ENCODE results near the gene RITA1. TPM values are rescaled to one million over a fixed set of nuclear protein-coding genes. Genes with fewer than 3 reads are reported as not detected.

RITA1 gene
- total and polyA plus RNA-seq, 12 donors: 17.5 to 84.1 (median 36.7) TPM

- WGBS, 4 donors: 94 to 98% (median 95%) methylated on average over 4 of the region's 4 CpGs
- H3K4me1 ChIP-seq (replicated peaks in 1 of 2): peaks cover 64 to 80% of the 10 kb centered on the region in 2 donors
- H3K27me3 ChIP-seq: no peaks in the 10 kb centered on the region
- no peak overlapping the region for H3K4me3 ChIP-seq
- H3K27ac ChIP-seq: peak overlapping the region in 2 of 5 donors; percentile 84 to 86
- no peak for DNase-seq
- TF ChIP-seq CTCF (IDR thresholded peaks at IDR 0.05): no peak
- no peak for TF ChIP-seq POLR2A (IDR thresholded peaks at IDR 0.05)
- H3K9me3 ChIP-seq (replicated peaks in 1 of 3): no peaks in the 10 kb centered on the region
- intact Hi-C loops (cut with DNase I): no loop called here
- H3K36me3 ChIP-seq (replicated peaks in 1 of 2): peaks cover 0 to 29% of the 10 kb centered on the region in 2 donors
These were observed 39.4 kb downstream of the RITA1 start for GRCh38 chr12:113224955-113225354.

GRCh38 chr12:113226696-113227568 is 41.4 kb downstream of the RITA1 start:
- Histone ChIP-seq H3K27ac (peak overlapping the region; percentile 55 to 86 (median 84)), H3K27me3 (no peaks in the 10 kb centered on the region), H3K9me3 (replicated peaks in 1 of 3) (no peaks in the 10 kb centered on the region), H3K4me3 (no peak overlapping the region), H3K36me3 (replicated peaks in 1 of 2) (peaks cover 0 to 43% of the 10 kb centered on the region in 2 donors), H3K4me1 (replicated peaks in 1 of 2) (peaks cover 77 to 93% of the 10 kb centered on the region in 2 donors)
- intact Hi-C loops (cut with DNase I): no loop called here
- DNase-seq: peak in 6 of 7 donors; percentile 70 to 84 (median 76)
- no peak for TF ChIP-seq CTCF (IDR thresholded peaks at IDR 0.05)
- peak in 1 of 2 donors; percentile 39 for TF ChIP-seq POLR2A (IDR thresholded peaks at IDR 0.05)
- WGBS, 4 donors: 42 to 46% (median 43%) methylated on average over 12 to 13 of the region's 13 CpGs

- 58 to 78% (median 64%) methylated on average over 4 to 5 of the region's 5 CpGs for WGBS, 4 donors
- Histone ChIP-seq H3K4me1 (replicated peaks in 1 of 2) (peaks cover 77 to 93% of the 10 kb centered on the region in 2 donors), H3K4me3 (no peak overlapping the region), H3K9me3 (replicated peaks in 1 of 3) (no peaks in the 10 kb centered on the region), H3K36me3 (replicated peaks in 1 of 2) (peaks cover 0 to 52% of the 10 kb centered on the region in 2 donors), H3K27me3 (no peaks in the 10 kb centered on the region), H3K27ac (peak overlapping the region; percentile 55 to 86 (median 84))
- DNase-seq: no peak
- no peak for TF ChIP-seq CTCF (IDR thresholded peaks at IDR 0.05)
- no peak for TF ChIP-seq POLR2A (IDR thresholded peaks at IDR 0.05)
- intact Hi-C loops (cut with DNase I): no loop called here
These were observed 42.3 kb downstream of the RITA1 start for GRCh38 chr12:113227686-113228391.

- H3K4me3 ChIP-seq: no peak overlapping the region
- peaks cover 0 to 59% of the 10 kb centered on the region in 2 donors for H3K36me3 ChIP-seq (replicated peaks in 1 of 2)
- peaks cover 79 to 93% of the 10 kb centered on the region in 2 donors for H3K4me1 ChIP-seq (replicated peaks in 1 of 2)
- no peaks in the 10 kb centered on the region for H3K9me3 ChIP-seq (replicated peaks in 1 of 3)
- intact Hi-C loops (cut with DNase I): no loop called here
- peak in 1 of 7 donors; percentile 52 for DNase-seq
- 59 to 64% (median 62%) methylated on average over 5 of the region's 5 CpGs for WGBS, 4 donors
- peak overlapping the region; percentile 55 to 86 (median 84) for H3K27ac ChIP-seq
- TF ChIP-seq CTCF (IDR thresholded peaks at IDR 0.05) (no peak), POLR2A (IDR thresholded peaks at IDR 0.05) (no peak)
- H3K27me3 ChIP-seq: no peaks in the 10 kb centered on the region
These were observed 43.0 kb downstream of the RITA1 start for GRCh38 chr12:113228394-113229028.

Data from adrenal gland (tissue), 12 donors.